Hematopoietic multipotent progenitor cell treated with erythropoietin and hydrocortisone succinate and interleukin-3 and kit ligand, for 4 days (in vitro differentiated cells): ENCODE measurements around the gene AADACL3.
A peak's percentile ranks its signal among the peaks of the same experiment; 100 is the strongest.
"Not testable (repeated sequence)": the region's sequence is repeated elsewhere in the genome, so short reads cannot be mapped to it uniquely, and the experiment has no call there.

Experiments used
- DNase-seq: peaks from one replicate; pipeline ENCODE4 v3.0.0-alpha.2; 2015

AADACL3 gene

DNA sequence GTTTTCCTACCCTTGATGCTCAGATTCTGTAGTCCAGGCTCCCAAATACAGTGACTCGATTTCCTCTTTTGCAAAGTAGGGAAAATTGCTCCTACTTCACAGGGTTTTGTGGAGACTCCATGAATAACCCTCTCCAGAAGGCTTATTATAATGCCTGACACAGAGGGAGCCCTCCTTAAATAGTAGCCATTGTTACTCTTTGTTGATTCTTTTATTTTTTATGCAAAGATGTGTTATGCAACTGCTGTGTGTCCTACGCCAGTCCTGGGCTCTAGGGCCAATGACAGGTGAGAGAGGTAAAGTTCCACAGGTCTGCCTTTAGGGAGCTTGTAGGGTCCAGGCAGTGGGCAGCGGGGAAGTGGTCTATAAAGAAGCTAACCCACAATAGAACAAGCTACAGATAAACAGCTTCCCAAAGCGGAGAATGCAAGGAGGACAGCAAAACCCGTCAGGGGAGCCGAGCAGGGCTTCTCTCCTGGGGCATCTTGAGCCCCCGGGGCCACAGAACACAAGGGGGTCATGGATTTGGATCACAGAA, 1.5 kb downstream of the AADACL3 start:
- no peak for DNase-seq

DNA sequence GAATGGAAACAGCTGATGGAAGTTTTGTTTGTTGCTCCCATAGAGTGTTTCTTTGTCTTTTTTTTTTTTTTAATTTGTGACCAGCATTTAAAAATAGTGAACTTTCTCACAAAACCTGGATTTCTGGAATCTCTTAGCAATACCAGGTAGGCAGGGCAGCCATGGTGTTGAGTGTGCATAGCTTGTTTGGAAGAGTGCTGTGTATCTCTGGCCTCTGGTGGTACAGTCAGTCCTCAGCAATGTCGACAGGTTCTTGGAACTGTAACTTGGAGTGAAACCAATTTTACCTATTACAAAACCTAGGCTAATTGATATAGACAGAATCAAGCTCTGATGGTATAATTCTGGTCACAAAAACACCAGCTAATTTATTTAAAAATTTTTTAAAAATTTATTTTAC, 6.7 kb downstream of the AADACL3 start:
- no peak for DNase-seq

DNA sequence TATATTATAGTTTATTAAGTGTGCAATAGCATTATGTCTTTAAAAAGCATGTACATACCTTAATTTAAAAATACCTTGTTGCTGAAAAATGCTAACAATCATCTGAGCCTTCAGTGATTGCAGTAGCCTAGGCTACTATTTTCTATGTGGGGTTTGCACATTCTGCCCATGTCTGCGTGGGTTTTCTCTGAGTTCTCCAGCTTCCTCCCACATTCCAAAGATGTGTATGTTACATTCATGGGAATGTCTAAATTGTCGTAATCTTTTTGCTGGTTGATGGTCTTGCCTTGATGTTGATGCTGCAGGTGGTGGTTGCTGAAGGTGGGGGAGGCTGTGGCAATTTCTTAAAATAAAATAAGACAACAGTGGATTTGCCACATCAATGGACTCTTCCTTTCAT, 12.5 kb downstream of the AADACL3 start:
- DNase-seq: no peak

DNA sequence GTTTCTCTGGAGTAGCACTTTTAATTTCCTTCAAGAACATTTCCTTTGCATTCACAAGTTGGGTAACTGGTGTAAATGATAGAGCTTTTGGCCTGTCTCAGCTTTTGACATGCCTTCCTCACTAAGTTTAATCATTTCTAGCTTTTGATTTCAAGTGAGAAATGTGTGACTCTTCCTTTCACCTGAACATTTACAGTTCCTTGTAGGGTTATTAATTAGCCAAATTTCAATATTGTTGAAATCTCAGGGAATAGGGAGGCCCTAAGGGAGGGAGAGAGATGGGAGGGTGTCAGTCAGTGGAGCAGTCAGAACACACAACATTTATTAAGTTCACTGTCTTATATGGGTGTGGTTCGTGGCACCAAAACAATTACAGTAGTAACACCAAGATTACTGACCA, 14.2 kb downstream of the AADACL3 start:
- DNase-seq: no peak

DNA sequence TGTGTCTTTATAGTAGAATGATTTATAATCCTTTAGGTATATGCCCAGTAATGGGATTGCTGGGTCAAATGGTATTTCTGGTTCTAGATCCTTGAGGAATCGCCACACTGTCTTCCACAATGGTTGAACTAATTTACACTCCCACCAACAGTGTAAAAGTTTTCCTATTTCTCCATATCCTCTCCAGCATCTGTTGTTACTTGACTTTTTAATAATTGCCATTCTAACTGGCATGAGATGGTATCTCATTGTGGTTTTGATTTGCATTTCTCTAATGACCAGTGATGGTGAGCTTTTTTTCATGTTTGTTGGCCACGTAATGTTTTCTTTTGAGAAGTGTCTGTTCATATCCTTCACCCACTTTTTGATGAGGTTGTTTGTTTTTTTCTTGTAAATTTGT, 15.2 kb downstream of the AADACL3 start:
- DNase-seq: not testable (repeated sequence)

DNA sequence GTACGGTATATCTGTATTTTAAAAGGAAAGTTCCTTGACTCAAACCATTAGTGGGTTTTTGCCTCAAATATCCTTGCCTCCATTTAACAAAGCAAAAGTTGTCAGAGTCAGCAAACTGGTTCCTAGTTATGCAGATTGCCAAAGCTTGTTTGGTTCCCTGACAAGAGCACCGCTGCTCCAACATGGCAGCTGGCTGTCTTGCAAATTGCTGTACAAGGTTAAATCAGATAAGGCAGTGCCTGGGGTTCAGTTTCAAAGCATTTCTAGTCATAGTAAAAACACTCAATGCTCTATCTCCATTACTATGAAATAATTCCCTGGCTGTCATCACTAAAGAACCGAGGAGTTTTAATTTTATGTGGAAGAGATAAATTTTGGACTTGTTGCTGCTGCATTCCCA, 18.7 kb downstream of the AADACL3 start:
- DNase-seq: no peak

DNA sequence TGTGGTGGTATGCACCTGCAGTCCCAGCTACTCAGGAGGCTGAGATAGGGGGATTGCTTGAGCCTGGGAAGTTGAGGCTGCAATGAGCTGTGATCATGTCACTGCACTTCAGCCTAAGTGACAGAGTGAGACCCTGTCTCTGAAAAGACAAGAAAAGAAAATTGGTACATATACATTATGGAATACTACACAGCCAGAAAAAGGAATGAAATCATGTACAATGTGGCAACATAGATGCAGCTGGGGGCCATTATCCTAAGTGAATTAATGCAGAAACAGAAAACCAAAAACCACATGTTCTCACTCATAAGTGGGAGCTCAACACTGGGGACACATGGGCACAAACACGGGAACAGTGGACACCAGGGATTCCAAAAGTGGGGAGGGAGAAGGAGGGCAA, 23.0 kb downstream of the AADACL3 start:
- DNase-seq: no peak

DNA sequence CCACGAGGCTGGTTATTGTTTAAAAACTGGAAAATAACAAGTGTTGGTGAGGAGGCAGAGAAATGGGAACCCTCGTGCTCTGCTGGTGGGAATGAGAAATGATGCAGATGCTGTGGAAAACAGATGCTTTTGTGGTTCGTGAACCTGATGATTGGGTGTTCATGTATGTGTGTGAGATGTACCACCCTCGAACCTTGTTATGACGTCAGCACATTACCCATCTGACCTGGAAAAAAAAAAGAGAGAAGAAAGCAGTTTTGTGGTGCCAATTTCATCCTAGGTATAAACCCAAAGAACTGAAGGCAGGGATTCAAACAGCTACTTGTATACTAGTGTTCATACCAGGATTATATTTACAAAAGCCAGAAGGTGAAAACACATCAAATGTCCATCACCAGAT, 23.7 kb downstream of the AADACL3 start:
- no peak for DNase-seq

DNA sequence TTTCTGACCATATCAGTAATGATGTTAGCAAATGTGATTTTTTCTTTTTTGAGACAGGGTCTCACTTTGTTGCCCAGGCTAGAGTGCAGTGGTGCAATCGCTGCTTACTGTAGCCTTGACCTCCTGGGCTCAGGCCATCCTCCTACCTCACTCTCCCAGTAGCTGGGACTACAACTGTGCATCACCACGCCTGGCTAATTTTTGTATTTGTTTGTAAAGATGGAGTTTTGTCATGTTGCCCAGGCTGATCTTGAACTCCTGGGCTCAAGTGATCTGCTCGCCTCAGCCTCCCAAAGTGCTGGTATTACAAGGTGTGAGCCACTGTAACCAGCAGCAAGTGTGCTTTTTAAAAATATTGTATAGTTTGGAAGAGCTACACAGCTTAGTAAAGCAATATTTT, 26.0 kb downstream of the AADACL3 start:
- no peak for DNase-seq

DNA sequence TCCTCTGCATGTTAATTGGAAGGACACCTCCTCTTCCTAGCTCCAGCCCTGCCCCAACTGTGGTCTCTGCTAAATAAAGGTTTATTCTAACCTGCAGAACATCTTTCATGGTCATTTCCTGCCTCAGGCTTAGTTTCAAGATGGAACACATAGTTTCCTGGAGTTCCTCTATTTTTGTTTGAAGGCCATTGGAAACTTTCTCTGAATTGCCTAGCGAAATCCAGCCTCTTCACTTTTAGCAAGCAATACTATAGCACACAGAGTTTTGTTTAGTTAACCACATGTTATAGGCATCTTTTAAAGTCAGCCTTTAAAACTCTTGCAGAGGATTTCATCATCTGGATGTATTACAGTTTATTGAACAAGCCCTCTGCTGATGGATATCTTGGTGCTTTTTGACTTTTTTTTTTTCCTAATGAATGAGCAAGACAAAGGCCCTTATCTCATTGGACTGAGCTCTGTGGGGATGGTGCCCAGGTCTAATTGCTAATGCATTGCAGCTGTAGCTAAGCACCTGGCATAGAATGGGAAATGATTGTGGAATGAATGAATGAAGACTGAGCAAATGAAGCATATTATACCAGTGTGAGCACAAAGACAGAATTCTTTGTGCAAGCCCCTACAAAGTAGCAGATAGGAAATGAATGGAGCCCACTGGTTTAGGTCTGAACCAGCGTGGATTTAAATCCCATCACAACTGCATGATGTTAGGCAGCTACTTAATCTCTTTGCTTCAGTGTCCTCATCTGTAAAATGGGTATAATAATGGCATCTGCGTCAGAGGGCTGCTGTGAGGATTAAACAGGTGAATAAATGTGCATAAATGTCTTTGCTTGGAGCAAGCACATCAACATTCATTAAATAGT, 29.4 kb downstream of the AADACL3 start:
- no peak for DNase-seq

DNA sequence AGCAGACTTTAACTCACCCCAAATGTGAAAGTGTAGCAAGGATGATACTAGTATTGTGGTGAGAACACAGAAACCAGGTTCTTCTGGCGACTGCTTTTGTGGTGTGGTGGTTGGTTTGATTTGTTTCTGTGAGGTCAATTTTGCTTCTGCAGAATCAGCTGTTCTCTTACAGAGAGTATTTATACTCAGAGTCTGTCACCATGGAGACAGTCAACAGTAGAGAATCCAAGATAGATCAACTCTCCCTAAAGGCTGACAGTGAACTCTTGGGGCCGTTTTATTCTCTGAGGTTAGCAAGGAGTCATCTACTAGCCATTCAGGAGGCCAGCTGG, 30.0 kb downstream of the AADACL3 start, which contains the start of gene CFAP107:
Gene CFAP107, plus strand, starts transcription at position 209 of the 332 bp plus-strand sequence. CDS start 231 bp downstream, outside the sequence.
- DNase-seq: no peak

DNA sequence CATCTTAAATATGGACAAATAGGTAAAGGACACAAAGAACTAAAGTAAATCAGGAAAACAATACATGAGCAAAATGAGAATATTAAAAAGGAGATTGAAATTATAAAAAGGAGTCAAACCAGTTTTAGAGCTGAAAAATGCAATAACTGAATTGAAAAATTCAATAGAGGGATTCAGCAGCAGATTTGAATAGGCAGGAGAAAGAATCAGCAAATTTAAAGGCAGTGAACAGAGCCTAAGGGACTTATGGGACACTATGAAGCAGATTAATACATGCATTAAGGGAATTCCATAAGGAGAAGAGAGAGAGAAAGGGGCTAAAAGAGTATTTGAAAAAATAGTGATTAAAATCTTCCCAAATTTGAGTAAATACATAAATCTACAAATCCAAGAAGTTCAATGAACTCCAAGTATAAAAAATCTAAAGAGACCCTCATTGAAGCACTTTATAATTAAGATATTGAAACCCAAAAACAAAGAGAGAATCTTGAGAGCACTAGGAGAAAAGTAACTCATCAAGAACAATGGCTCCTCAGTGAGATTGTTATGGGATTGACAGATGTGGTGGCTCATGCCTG, 33.0 kb downstream of the AADACL3 start:
- DNase-seq: no peak

DNA sequence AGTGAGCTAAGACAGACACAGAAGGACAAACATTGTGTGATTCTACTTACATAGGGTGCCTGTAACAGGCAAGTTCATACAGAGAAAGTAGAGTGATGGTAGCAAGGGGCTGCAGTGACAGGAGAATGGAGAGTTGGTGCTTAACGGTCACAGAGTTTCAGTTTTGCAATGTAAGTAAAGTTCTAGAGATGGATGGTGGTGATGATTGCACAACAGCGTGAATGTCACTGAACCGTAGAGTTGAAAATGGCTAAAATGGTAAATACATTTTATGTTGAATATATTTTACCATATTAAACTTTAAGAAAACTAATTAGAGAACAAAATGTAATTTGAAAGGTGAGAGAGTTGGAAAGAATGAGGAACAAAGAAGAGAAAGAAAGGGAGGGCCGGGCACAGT, 38.8 kb downstream of the AADACL3 start:
- no peak for DNase-seq

DNA sequence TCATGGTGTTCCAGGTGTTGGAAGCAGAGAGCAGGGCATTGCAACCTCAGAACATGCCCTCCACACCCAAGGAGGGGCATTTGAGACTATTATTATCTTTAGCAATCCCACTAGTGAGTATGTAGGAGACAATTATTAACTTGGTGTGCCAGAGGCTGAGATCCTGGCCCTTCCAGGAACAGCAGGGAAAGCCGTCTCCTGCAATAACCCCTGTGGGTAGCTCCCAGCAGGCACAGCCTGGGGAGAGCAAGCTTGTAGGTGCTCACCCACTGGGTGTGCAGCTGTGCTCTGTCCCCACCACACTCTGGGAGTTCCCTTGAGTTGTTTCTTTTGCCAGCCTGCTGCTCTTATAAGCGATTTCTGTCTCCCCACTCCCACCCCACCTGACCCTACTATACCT, 40.4 kb downstream of the AADACL3 start:
- DNase-seq: no peak

DNA sequence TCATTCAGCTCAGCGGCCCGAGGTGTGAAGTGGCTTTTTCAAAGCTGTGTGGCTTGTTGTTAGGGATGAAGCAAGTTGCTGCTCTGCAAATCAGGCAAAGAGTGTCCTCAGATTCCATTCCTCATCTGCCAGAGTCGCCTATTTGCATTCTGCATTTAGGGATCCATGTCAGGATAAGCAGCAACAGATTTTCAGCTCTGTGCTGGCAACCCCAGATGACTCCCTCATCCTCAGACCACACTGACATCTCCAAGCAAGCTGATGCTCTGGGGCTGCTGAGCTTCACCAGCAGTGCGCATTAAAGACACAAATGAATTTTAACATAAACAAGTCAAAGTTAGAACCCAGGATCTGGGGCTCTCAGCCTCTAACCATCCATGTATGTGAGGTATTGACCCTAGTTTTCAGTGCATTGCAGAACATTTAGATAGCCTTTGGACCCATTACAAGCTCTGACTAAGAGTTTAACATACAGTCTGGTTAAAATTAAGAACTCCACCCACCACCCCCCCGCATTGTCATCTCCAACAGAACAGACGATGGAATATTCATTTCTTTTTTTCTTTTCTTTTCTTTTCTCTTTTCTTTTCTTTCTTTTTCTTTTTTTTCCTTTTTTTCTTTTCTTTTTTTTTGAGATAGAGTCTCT, 41.0 kb downstream of the AADACL3 start:
- DNase-seq: no peak

DNA sequence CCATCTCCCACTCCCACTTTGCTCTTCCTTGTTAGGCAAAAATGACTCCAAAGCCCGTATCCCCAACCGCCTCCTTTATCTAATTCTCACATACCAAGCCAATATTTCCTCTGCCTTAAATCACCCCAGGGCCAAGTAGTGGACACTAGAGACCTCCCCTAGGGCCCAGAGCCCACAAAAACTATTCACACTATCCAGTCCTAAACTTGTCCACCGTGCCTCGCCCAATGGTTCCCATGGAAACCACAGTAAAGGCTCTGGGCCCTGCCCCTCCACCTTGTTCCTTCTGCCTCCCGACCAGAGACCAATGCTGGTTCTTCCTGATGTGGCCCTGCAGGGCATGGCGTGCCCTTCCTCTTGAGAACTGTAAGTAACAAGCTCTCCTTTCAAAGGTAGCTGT, 41.9 kb downstream of the AADACL3 start:
- no peak for DNase-seq

DNA sequence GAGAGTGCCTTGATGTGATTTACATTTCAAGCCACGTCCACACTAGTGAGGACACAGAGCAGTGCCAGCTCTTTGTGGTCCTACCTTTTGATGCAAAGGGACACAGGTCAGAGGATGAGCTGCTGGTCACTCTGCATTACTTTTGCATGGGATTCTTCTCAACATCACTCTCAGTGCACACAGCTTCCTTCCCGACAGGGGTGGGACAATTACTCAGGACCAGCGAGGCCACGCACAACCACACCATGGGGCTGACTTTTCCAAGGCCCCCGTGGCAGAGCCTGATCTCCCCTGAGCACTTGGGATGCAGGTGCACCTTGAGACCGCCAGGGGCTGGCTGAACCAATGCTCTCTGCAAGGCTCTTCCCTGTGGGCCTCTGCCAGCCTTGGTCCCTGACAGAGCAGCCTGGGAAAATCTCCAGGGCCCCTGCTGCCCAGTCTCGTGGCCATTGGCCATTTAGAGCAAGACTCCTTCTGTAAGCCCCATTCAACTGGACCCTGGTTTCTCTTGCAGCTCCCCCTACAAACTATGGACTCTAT, 44.4 kb downstream of the AADACL3 start:
- DNase-seq: peak; percentile 6

DNA sequence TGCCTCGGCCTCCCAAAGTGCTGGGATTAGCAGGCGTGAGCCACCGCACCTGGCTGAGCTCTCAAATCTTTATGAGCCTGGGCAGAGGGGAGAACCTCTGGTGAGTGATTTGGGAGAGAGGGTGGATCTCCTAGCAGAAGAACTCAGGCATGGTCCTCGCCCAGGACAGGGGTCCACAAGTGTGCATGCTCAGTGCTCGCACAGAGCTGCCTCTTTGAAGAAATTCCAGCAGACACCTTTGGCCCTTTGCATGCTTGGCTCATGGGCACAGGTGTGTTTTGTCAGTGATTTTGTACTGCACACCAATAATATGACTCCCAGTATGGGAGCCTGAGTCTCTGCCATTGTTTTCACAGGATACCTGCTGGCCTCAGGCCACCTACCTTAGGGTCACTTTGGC, 45.9 kb downstream of the AADACL3 start:
- DNase-seq: no peak

DNA sequence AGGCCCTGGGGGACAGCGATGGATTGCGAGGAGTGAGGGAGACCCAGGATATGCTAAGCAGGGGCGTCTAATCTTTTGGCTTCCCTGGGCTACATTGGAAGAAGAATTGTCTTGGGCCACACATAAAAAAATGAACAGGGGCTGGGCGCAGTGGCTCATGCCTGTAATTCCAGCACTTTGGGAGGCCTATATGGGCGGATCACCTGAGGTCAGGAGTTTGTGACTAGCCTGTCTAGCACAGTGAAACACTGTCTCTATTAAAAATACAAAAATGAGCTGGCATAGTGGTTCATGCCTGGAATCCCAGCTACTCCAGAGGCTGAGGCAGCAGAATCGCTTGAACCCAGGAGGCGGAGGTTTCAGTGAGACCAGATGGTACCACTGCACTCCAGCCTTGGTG, 46.9 kb downstream of the AADACL3 start:
- DNase-seq: no peak

DNA sequence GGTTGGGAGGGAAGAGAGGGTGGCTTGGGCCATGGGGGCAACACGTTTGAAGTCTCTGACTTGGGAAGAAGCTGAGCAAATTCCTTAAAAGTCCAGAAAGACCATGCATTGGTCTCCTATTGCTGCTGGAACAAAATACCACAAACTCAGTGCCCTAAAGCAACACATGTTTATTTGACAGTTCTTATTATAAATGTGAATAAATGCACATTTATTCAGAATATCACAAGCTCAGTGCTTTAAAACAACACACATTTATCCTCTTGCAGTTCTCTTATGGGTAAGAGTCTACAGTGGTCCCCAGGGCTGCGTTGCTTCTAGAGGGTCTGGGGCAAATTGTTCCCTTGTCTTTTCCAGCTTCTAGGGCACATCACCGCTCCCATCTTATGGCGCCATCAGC, 47.6 kb downstream of the AADACL3 start:
- DNase-seq: no peak

DNA sequence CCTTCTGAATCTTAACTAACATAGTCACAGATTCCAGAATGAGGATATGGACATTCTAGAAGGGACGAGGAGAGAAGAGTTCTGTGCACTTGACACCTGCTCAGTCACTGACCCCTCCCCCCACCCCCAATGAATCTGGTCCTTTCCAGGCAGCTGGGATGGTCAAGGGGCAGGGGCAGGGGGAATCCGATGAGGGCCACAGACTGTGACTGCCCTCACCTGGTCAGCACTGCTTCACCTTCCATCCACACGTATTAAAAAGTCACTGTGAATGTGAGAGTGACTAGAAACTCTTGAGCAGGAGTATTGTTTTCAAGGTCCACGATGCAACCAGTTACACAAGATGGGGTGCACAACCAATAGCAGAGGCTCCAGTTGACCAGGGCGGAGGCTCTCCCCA, 48.1 kb downstream of the AADACL3 start:
- DNase-seq: no peak

DNA sequence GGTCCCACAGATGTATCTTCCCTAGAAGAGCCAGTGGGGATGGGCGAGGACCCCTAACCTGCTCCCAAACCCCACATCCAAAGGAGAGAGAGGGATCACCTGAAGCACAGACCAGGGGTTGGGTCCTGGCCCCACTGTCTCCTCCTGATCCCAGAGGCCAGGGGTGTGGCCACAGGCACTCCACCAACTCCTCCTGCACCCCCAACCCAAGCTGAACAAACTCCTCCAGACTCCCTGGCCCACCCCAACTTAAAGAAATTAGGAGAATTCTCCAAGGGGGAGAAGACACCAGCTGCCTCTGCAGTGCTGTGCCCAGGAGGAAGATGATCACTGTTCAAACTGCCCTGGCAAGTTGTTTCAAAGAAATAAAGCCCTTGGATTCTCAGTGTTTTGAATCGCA, 53.1 kb downstream of the AADACL3 start:
- no peak for DNase-seq

DNA sequence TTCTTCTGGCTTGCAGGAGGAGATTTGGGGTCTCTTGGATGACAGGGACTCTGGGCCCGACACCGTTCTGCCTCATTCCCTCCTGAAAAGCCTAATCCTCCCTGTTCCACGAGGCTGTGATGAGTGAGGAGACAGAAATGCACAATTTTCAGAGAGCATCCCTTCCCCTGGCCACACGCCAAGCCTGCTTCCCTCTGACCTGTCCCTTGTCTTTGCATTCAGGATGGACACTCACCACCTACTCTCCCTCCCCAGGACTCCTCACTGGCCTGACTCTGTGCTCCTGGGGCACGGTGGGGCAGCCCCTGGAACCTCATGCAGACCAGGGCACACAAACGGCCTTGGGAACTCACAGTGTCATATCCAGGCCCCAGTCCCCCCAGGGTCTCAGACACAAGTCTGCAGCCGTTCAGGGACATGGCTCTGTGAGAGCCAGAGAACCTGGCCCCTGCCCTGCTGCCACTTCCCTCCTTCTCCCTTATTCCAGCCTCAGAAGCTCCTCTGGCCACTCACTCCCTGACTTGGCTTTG, 54.1 kb downstream of the AADACL3 start:
- no peak for DNase-seq

DNA sequence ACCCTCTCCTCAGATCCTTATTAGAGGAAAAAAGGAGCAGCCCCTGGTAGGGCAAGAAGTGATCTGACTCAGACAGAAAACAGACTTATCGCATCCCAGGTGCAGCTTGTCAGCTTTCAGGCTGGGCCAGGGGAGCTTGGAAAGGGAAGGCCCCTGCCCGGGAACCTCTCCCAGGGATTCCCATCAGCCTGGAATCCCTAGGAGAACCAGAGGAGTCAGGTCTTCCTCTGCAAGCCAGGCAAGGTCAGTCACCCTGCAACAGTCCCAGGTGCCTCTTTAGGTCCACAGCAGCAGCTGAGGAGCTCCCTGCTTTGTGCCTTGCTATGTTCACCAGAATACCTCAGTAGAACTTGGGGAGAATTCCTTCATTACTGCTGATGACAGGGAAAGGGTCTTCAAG, 54.7 kb downstream of the AADACL3 start:
- DNase-seq: no peak
